GM19240 (cell line): ENCODE measurements around the gene RPS14.
"Not testable (repeated sequence)": the region's sequence is repeated elsewhere in the genome, so short reads cannot be mapped to it uniquely, and the experiment has no call there.

Source experiments
- DNase-seq: peaks from one replicate; pipeline ENCODE4 v3.0.0; 2011; ENCODE audit warnings: low spot score; ENCODE audit not compliant: insufficient read length

The RPS14 gene

DNA sequence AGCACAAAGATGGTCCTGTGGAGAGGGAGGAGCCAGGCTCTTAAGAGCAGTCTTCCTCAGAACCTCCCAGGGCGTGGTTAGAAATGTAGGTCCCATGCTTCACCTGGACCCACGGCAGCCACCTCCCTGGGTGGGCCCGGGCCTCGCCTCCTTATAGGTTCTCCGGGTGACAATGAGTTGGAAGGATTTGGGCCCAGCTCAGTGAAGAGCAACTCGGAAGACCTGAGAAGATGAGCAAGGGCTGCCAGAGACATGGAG is 32.1 kb upstream of the RPS14 start:
- no peak for DNase-seq

DNA sequence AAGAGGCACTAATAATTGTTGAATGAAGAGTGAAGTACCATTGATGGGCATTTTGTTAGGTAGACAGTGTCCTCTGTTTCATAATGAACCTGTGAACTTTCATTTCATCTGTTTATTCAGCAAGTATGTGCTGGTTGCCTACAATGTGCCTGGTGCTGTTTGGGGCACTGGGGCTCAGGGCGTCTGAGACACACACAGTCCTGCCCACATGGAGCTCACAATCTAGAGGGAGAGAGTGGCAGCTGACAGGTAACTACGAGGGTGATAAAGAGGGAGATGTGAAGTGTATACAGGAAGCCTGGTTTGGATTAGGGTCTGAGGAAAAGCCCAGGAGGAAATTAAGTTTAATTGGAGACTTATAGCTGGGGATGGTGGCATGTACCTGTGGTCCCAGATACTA is 29.9 kb upstream of the RPS14 start:
- DNase-seq: no peak

DNA sequence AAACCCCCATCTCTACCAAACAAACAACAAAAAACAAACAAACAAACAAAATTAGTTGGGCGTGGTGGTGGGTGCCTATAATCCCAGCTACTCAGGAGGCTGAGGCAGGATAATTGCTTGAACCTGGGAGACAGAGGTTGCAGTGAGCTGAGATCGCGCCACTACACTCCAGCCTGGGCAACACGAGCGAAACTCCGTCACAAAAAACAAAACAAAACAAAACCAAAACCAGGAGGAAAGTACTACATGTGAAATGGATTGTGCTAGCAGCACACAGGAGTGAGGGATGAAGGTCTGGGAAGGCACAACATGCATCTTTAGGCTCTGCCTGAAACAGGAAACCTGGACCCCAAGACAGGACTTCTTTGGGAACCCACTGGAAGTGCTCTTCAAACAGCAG is 27.0 kb upstream of the RPS14 start:
- not testable (repeated sequence) for DNase-seq

DNA sequence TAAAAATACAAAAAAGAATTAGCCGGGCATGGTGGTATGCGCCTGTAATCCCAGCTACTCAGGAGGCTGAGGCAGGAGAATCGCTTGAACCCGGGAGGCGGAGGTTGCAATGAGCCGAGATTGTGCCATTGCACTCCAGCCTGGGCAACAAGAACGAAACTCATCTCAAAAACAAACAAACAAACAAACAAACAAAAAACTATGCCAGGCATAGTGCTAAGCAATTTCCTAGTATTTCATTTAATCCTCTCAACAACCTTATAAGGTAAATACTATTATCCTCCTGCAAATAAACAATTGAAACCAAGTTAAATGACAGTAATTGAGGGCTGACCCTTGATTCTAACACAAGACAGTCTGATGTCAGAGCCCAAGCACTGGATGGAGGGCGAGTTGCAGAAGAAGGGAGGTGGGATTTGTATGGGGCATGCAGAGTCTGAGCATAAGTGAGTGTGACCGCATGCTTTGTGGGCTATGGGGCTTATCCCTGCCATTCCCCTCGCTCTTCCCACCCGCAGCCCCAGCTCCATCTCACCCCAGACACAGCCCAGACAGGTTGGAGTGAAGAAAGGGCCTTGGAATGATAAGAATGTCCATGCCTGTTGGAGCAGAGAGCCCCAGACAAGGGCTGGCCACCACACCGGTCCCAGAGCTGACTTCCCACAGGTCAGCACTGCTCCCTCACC is 24.3 kb upstream of the RPS14 start:
- DNase-seq: no peak

DNA sequence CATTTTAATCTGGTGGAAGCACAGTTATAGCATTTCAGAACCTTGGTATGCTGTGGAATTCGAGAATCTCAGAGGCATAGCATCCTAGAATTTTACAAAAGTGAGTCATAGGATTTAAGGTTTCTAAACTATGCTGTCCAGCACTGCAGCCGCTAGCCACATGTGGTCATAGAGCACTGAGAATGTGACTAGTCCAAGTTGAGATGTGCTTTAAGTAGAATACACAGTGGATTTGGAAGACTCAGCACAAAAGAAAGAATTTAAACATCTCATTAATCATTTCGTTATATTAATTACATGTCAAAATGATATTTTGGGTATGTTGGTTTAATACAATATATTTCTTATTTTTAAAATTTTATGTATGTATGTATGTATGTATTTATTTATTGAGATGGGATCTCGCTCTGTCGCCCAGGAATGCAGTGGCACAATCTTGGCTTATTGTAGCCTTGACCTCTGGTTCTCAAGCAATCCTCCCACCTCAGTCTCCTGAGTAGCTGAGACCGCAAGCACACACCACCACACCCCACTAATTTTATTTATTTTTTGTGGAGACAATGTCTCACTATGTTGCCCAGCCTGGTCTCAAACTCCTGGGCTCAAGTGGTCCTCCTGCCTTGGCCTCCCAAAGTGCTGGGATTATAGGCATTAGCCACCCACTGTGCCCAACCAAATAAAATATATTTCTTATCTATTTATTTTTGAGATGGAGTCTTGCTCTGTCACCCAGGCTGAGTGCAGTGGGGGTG is 20.4 kb upstream of the RPS14 start:
- DNase-seq: no peak

DNA sequence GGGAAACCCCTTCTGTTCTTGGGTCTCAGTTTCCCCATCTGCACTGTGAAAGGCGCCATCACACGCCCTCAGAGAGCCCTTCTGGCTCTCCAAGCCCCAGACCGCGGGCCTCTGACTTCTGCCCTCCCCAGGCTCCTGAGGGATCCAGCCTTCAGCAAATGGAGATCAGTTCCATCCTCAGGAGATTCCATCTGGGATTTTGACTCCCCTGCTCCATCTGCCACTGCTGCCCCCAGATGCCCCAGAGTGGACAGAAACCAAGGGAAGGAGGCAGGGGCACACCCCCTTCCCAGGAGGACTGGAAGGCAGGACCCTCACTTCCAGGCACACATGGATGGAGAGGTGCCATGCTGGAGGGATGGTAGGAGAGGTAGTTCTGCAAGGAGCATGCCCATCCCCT is 18.7 kb upstream of the RPS14 start:
- DNase-seq: no peak

GRCh38 chr5:150465927-150466326 is 16.4 kb upstream of the RPS14 start:
- no peak for DNase-seq

- DNase-seq: no peak
Measured at GRCh38 chr5:150464554-150465012, 15.0 kb upstream of the RPS14 start.

DNA sequence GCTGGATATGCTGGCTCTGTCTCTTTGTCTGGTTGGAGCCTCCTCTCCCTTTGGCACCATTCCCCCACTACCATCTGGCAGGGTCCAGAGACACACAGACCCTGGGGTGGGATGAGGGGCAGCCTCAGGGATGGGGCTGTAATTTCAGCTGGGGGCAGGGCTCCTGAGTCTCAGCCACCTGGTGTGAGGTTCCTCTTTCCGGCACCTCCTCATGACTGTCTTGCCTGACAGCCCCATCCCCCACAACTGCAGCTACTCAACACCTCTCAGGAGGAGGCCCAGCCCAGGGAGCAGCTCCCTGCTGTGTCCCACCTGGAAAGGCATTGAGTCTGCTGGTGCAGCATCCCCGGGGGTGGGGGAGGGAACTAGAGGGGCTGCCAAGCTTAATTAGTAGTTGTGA is 11.7 kb upstream of the RPS14 start:
- DNase-seq: peak; percentile 76

- DNase-seq: no peak
Measured at GRCh38 chr5:150460781-150461180, 11.2 kb upstream of the RPS14 start.

DNA sequence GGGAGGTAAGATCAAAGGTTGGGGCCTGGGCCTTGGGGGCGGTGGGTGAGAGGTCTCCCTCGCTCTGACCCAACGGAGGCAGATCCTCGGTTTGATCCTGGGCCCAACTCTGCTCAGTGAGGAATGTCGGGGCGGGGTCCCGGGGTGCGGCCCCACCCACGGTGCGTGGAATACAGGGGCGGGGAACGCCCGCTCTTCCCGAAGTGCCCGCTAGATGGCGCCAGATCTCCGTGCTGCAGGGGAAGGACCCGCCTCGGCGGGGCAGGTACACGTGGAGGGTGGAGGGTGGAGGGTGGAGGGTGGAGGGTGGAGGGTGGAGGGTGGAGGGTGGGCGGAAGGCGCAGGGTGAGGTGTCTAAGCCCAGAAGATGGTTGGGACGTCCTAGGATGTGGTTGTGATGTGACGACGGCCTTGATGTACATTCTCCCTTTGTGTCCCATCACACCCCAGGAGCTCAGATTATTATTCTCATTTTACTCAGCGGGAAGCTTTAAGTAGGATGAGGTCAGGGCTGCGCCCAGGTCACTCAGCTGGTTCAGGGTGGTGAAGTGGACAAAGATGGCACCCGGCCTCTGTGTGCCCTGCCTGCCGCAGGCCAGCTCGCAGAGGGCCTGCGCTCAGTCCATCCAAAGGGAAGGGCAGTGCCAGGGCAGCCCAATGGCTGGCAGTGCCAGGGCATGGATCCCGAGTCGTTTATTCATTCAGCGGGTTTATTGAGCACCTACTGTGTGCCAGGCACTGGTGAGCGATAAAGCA is 9.4 kb upstream of the RPS14 start:
- DNase-seq: peak; percentile 51

- DNase-seq: no peak
Measured at GRCh38 chr5:150457562-150458240, 8.2 kb upstream of the RPS14 start.

GRCh38 chr5:150457121-150457520 is 7.6 kb upstream of the RPS14 start:
- DNase-seq: no peak

GRCh38 chr5:150454492-150455229 is 5.1 kb upstream of the RPS14 start:
- no peak for DNase-seq

GRCh38 chr5:150454027-150454426 is 4.5 kb upstream of the RPS14 start:
- not testable (repeated sequence) for DNase-seq

GRCh38 chr5:150452914-150453313 is 3.4 kb upstream of the RPS14 start:
- DNase-seq: no peak

- DNase-seq: no peak
Measured at GRCh38 chr5:150451594-150451993, 2.1 kb upstream of the RPS14 start.

GRCh38 chr5:150448952-150449516 is 505 bp downstream of the RPS14 start:
- DNase-seq: no peak

GRCh38 chr5:150448334-150448733 is 1.2 kb downstream of the RPS14 start:
- DNase-seq: no peak

DNA sequence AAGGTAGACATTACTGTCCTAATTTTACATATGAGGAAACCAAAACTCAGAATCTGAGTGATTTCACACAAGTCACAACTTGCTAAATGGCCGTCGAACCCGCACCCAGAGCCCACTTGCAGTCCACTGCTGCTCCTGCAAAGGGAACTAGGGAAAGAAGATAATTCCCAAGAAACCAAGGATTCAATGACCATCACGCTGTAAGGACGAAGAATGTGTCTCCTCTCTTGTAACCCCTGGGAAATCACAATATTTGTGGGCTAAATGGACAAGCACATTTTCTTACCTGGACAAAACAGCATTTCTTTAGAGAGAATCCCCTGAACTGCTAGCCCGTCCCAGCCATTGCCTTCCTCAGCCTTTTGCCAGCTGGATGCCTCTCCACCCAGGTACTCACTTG is 2.4 kb downstream of the RPS14 start:
- no peak for DNase-seq

GRCh38 chr5:150446583-150446982 is 3.0 kb downstream of the RPS14 start:
- no peak for DNase-seq
